Retinal pigment epithelial cell (primary cell): ENCODE data around the gene LHX2.

Experiments used
- DNase-seq: peaks from one replicate; pipeline ENCODE4 v3.0.0-alpha.2; 2010; ENCODE audit warnings: low read depth
- H3K4me3 ChIP-seq: 2 replicates; pipeline ENCODE4 v1.5.1; 2011; ENCODE audit warnings: mild to moderate bottlenecking, low read length, control low read depth, moderate library complexity
- CTCF ChIP-seq: conservative IDR thresholded peaks from 2 replicates; pipeline ENCODE4 v1.5.1; 2011; ENCODE audit warnings: low read depth, low read length, control low read depth, inconsistent platforms

The LHX2 gene

GRCh38 chr9:124000161-124000783, 11.3 kb upstream of the LHX2 start:
- H3K4me3 ChIP-seq, result no peak overlapping the region
- no peak for TF ChIP-seq CTCF
- DNase-seq, result no peak

GRCh38 chr9:124000784-124001457, 10.6 kb upstream of the LHX2 start:
- DNase-seq, result no peak
- no peak for TF ChIP-seq CTCF
- no peak overlapping the region for H3K4me3 ChIP-seq

GRCh38 chr9:124001458-124001799, 10.1 kb upstream of the LHX2 start:
- H3K4me3 ChIP-seq, result no peak overlapping the region
- no peak for DNase-seq
- no peak for TF ChIP-seq CTCF

- no peak for TF ChIP-seq CTCF
- DNase-seq, result no peak
- H3K4me3 ChIP-seq, result no peak overlapping the region
Observed at GRCh38 chr9:124001866-124002525, 9.6 kb upstream of the LHX2 start.

- no peak for DNase-seq
Observed at GRCh38 chr9:124003636-124004349, 7.8 kb upstream of the LHX2 start.

GRCh38 chr9:124004593-124004992, 7.0 kb upstream of the LHX2 start:
- TF ChIP-seq CTCF, result no peak

More at GRCh38 chr9:124003636-124004349, 7.8 kb upstream of the LHX2 start:
- no peak for TF ChIP-seq CTCF
- no peak overlapping the region for H3K4me3 ChIP-seq

More at GRCh38 chr9:124004593-124004992, 7.0 kb upstream of the LHX2 start:
- no peak overlapping the region for H3K4me3 ChIP-seq
- no peak for DNase-seq
